Right ventricle myocardium superior (tissue), 1 donor: ENCODE data around the gene ATRNL1. TPM values are rescaled to one million over a fixed set of nuclear protein-coding genes. Genes with fewer than 3 reads are reported as not detected.

Experiments
- ATAC-seq: fragments of 200-7000 bp; cut with Tn5 transposase; one replicate; pipeline ENCODE4 v1.9.1; 2020; ENCODE audit warnings: mild to moderate bottlenecking; ENCODE audit not compliant: poor library complexity
- DNase-seq: peaks from one replicate; pipeline ENCODE4 v3.0.0-alpha.2; 2020
- intact Hi-C: fragments of 100-400 bp; cut with DNase I; formaldehyde crosslinking; loops from one replicate; pipeline ENCODE4 v1.11.2; 2022
- total RNA-seq: library from RNA; stranded (reverse); fragmentation: NEBNext Ultra II Directional; extraction: Animal tissue kit (Norgen Biotek cat#: 25700); gene quantifications from one replicate; pipeline ENCODE4 v1.2.1, GENCODE V29; 2021
- donor health status: DM: no; HTN: yes; CAD: no; lungs with severe emphysema.

ATRNL1 gene
- total RNA-seq, 1 donor from 2014 or later, result 0.38 TPM

DNA sequence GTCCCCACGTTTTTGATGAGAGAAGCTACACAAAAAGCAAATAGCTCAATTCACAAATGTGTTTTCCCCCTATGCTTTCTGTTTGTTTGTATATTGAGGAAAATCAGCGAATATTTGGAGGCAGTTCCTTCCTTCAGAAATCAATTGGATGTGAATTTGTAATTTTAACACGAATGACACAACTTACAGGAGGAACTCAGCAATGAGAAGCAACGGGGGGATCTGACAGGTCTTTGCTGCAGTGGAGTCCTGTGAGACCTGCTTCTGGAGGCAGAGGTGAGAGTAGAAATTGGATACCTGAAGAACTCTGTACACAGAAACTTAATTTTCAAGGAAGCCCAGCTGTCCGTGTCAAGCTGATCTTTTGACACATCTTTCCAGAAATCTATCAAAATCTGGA lies 809.4 kb downstream of the ATRNL1 start:
- no peak for ATAC-seq
- DNase-seq, result no peak
- intact Hi-C loops, result no loop called here

DNA sequence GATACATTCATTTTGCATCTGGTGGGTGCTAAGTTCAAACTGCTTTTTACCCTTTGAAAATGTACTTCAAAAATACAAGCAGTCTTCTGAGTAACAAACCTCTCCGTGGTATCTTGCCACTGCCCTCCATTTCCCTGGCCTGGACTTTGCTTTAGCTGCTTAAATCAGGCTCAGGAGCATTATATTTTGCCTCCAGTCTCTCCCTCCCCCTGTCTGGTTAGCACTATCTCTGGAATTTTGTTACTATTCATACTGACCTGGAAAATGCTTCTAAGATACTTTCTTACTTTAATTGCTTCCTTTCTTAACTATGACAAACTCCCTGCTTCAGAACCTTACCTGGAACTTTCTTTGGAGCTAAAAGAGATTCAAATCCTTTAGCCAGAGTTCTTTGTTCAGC lies 810.0 kb downstream of the ATRNL1 start:
- intact Hi-C loops, result no loop called here
- no peak for ATAC-seq
- no peak for DNase-seq

DNA sequence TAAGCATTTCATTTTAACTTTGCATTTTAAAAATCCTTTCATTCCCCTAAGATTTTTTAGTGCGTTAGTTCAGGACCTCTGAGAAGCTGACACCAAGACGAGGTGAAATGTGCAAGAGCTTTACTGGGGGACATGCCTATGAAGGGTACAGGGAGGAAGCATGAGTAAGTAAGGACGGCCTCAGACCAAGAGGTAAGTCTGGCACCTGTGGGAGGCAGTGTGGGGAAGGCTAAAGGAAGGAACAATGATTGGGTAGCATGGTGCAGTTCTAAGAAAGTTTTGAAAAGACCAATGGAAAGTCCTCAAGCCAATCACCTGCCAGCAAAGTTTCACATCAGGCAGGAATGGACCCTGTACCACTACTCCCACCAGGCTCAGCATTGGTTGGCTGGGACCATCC lies 810.7 kb downstream of the ATRNL1 start:
- DNase-seq, result no peak
- intact Hi-C loops, result no loop called here
- ATAC-seq, result no peak

DNA sequence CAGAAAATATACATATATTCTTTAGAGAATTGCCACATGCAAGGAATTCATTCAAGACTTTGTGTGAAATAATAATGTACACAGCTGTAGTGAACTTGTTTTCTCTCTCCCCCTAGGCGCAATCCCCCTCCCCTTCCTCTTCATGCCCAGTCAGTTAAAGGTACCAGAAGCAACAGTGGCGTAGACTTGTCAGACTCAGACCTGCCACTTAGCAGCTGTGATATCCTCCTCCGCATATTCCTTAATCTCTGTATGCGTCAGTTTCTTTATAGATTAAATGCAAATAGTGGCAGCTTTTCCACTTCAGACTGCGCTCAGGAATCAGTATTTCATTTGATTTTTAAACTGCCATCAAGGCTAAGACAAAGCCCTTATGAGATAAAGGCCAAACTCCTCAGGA lies 815.9 kb downstream of the ATRNL1 start:
- no peak for ATAC-seq
- intact Hi-C loops, result no loop called here
- DNase-seq, result no peak

DNA sequence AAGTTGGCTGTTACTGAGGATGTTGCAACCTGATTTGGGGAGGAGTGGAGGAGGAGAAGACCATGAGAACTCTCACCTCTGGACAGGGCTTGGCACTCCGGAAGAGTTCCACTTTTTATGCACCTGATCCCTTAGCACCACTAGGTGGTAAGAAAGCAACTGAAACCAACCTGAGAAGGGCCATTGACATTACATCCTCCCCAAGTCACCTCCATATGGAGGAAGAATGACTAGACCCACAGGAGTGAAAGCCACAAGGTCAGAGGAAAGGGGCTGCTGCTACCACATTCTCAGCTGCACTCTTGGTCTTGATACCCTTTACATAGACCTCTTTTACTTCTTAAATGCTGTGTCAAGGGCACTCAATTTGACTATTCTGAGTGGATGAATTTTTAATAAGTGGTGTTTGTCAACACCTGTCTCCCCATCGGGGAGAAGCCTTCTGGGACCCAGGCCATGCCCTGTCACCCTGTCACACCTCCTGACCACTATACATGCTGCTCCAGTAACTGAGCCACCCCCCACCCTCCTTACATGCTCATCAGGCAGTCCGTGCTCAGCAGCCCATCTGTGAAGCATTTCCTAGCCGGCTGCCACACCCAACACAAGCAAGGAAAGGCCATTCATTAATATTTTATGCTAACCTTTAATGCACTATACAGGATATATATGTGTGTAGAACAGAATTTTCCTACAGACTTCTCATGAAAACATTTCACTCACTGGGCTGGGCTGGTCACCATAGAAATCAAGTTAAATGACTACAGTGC lies 817.0 kb downstream of the ATRNL1 start:
- intact Hi-C loops, result no loop called here
- DNase-seq, result no peak
- no peak for ATAC-seq

DNA sequence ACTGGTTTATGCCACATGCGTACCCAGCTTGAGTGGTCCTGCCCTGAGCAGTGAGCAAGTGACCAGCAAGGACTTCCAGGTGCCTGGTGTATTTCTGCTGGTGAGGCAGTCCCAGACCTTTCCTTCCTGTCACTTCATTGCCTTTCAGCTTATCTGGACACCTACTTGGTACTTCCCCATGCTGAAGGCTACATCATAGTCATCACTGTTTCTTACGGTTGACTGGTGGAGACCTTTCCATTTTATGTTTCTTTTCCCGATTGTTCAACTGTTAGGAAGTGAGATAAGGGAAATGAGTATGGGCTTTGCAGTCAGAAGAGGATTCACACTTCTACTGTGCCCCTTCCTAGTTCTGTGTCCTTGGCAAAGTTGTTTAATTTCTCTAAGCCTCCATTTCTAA lies 821.3 kb downstream of the ATRNL1 start:
- intact Hi-C loops, result no loop called here
- ATAC-seq (no peak), DNase-seq (no peak)

DNA sequence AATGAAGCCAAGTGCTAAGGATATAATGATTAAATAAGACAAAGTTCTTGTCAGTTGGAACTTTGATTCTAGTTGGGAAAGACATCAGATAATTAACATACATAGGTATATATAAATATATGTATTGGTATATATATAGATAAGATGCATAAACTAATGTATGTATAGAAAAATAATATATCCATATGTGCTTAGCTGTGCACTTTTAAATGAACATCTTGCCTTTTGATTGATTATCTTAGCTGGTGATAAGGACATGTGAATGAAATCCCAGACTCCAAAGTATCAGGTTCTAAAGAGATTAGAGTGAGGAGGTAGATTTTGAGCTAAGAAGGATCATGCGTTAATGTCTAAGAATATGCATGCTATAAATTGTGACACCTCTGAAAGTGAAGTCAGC lies 822.3 kb downstream of the ATRNL1 start:
- no peak for DNase-seq
- intact Hi-C loops, result no loop called here
- ATAC-seq, result no peak

DNA sequence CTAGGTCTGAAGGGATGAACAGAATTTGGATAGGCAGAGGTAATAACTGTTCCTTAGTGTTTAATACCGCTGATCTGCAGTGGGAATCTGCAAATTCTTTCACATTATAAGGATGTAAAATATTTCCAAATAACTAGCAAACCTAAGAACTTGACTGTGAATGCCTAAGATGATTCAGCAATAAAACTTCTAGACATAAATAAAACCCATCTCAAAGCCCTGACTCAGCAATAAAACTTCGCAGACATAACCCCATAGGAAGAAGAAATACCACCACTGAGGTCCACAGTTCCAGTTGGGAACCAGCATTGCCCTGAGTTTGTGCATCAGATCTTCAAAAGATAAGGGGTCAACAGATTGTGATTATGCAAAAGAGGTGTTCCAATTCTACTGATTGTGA lies 825.6 kb downstream of the ATRNL1 start:
- DNase-seq (no peak), ATAC-seq (no peak)
- intact Hi-C loops, result no loop called here

DNA sequence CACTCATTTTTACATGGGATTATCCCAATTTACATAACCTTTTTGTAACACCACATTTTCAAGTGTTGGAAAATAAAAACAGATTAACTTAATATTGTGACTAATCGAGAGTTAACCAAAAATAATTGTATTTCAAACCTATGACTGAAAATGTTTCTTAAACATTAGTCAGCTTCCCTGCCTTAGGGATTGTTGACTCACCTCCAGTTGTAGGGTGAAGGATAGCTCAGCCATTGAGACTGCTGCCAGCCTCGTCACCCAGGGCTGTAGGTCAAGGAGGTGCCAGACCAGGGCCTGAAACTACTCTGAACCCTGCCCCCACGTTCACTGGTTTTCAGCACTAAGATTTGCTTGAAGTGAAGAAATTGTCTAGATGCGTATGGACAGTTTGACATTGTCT lies 828.6 kb downstream of the ATRNL1 start:
- intact Hi-C loops, result no loop called here
- DNase-seq (no peak), ATAC-seq (no peak)

DNA sequence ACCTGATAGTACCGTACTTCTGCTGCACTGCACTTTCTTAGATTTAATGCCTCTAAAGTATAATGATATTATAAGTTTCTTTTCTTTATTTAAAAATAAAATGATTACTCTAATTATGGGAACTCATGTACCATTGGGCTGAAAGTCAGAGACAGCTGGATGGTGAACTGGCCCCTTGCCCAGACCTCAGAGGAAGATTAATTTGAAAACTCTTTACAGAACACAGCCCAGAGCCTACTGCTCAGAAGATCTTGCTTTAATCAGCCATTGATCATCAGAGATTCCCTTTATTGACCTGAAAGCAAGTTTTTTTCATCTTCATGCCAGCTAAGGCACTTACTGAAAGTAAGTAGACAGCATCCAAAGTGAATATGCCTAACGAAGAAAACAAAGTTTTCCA lies 838.1 kb downstream of the ATRNL1 start:
- ATAC-seq, result no peak
- intact Hi-C loops, result no loop called here
- DNase-seq, result no peak

DNA sequence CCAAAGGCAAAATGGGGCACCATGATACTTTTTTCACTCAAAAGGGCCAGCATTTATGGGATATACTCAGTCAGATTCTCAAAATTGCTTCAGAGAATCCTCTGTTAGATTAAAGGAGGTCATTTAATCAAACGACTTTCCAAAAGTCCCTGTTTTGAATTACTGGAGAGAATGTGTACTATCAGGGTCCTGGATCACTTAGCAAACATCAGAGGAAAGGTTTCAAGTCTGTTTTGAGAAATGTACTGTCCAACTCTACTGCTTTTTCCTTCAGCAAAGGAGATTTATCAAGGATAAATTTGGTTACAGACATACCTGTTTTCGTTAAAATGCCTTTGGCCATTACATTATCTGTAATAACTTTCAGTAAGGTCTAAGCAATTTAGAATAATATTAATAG lies 838.9 kb downstream of the ATRNL1 start:
- intact Hi-C loops, result no loop called here
- no peak for ATAC-seq
- DNase-seq, result no peak

DNA sequence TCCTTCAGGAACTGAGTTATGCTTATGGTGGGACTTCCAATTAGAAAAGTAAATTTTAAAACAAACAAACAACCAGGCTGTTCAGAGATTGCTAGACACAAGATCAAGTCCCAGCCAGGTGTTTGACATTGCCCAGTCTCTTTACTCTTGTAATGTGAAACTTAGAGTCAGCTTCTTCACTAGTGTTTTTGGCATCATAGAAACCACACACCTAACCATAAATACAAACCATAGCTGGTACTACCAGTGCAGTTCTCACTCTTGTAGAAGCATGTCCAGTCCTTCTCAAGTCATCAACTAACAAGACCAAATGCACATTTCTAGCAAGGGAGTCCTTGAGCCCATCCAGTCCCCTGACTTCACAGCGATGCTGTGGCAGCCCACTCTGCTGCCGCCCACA lies 839.9 kb downstream of the ATRNL1 start:
- DNase-seq, result no peak
- no peak for ATAC-seq
- intact Hi-C loops, result no loop called here

DNA sequence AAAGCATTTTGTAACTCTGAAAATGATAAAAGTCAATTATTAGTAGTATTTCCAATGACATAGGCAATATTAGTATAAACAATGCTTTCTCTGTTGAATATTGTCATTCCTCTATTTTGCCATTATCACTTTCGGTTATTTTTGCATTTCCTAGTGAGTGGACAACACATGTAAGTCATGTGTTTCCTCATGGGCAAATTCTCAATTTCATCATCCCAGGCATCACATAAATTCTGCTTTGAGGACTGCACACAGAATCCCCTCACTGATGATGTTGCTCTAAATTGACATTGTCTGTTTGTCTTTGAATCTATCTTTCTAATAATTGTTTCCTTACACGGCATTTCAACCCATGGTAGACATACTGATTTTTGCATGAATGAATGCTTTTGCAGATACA lies 842.6 kb downstream of the ATRNL1 start:
- intact Hi-C loops, result no loop called here
- DNase-seq (no peak), ATAC-seq (no peak)

DNA sequence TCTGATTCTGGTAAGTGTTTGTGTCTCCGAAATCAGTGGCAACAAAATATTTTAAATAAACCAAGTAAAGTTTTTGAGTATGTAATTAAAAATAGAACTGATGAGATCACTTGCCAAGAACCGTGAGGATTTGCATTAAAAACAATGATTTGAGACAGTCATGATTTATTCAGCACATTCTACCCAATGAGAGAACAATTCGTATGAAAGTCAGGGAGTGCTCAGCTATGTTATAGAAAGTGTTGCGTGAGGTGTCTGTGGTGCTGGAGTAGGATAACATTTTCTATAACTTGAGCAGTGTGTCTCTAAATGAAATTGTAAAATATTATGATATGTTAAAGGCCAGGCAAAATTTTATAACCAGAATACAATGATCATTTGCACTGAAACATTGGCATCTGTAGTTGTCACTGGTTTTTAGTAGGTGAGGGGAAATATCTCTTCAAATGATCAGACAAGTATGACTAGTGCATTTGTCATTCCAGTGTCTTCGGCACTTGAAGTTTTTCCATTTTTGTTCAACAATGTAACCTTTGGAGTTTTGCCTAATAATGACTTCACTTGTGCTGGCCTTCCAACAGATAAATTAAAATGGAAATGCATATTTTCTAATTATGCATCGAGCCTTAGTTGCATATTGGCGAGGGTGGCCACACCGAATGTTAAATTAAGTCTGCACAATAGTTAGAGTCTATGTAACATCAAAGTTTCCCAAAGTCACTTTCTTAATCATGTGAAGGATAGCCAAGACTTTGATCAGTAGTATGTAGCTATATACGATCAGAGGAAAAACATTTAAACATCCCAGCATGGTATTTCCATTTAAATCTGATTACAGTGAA lies 844.0 kb downstream of the ATRNL1 start:
- DNase-seq (no peak), ATAC-seq (no peak)
- intact Hi-C loops, result no loop called here

DNA sequence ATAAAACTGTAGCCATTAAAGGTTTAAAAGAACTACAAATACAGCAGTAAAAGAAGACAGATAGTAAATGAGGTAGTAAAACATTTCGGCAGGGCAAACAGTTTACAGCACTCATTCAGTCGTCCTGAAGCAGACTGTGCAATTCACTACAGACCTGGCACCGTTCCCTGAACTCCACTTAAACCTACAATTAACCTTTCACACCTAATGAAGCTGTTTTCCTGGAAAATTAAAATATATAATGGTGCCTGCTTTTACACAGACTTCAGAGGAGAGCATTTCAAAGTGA lies 844.5 kb downstream of the ATRNL1 start:
- no peak for DNase-seq
- intact Hi-C loops, result no loop called here
- ATAC-seq, result no peak

DNA sequence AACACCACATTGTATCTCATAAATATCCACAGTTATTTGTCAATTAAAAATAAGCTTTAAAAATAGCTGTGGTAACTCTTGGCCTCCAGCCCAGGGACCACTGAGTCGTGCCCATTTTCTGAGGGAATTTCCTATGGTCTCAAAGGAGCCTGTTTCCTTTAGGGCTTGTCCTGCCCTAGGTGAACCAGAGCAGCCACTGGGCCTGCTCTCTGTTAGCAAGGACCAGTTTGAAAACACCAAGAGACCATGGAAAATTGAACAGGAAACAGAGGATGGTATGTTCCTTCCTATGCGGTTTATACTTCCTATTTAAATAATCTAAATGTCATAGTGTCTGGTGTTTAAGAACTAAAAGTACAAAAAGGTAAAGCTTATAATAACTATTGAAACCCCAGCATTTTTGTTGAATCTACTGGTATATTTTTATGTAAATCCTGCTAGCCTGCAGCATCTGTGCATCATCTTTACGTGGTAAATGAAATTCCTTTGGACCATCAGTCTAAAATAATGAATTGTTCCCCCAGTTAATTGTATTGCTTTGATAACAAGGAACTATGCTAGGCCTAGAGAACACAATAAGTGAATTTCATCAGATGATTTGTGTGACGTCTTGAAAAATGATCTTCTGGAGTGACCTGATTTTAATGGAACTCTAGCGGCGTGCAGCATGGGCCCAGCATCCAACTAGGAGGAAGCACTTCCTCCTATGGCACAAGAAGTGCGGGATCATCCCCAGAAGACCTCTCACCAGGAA lies 846.1 kb downstream of the ATRNL1 start:
- intact Hi-C loops, result no loop called here
- DNase-seq (no peak), ATAC-seq (no peak)

DNA sequence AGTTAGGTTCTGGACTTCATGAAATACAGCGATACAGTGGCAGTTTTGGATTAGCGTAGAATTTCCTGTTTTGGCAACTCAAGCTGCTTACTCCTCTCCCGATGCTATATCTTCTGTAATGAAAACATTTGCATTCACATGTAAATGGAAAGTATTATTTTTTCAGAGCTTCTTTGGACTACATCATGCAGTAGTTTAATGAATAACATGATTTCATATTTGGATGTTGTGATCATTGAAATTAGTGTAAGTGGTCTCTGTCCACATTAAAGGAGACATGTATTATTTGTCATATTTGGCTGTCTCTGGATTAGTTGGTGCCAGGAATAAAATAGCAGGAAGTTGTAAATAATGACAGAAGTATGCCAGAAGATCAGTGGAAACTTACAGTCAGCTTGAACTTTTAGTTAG lies 848.2 kb downstream of the ATRNL1 start:
- intact Hi-C loops, result no loop called here
- DNase-seq (no peak), ATAC-seq (no peak)

DNA sequence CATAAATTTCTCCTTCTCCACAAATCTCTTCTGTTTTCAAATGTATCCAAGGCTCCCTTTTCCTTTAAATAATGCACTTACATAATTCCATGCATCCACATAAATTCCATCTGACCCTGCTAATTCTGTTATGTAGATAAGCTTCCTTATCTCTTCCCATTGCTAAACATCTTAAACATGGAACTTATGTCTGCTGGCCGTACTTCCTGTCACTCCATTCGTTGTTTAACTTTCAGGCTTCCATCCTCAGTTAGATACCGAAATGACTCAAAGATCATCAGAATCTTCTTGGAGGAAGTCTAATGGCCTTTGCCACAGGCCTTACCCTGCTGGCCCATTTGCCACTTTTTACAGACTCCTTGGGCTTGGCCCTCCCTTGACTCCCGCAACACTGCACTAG lies 848.9 kb downstream of the ATRNL1 start:
- no peak for DNase-seq
- no peak for ATAC-seq
- intact Hi-C loops, result no loop called here

DNA sequence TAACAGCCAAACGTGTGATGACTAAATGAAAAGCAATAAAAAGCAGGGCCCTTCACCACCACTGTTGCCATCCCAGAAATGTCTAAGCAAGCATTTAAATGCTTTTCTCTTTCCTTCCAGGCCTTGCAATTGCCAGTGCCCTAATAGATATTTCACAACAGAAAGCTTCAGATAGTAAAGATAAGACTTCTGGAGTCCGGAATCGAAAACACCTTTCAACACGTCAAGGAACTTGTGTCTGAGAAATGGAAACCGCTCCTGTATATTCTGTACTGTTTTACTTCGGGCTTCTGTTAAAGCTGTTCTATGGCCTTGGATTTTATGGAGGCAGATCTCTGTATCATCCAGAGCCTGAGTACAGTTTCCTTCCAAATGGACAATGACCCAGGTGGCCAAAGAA lies 851.4 kb downstream of the ATRNL1 start:
- intact Hi-C loops, result no loop called here
- no peak for DNase-seq
- no peak for ATAC-seq
